Keratinocyte (primary cell): ENCODE results near the gene SGMS2.

ENCODE experiments used
- EZH2 ChIP-seq: IDR thresholded peaks from one replicate; pipeline ENCODE4 v1.6.1; 2012; ENCODE audit warnings: inconsistent platforms, mild to moderate bottlenecking, low read length, moderate library complexity
- TF ChIP-seq, protein P1 (sequence below), 3 experiments: IDR thresholded peaks in 1 of 3; conservative IDR thresholded peaks in 1 of 3; optimal IDR thresholded peaks in 1 of 3; 2 replicates in 2 of 3; 3 replicates in 1 of 3; pipeline versions ENCODE3 to v1.5.1; 2011; ENCODE audit warnings: low read length in 3 of 3, mild to moderate bottlenecking in 3 of 3, moderate library complexity in 2 of 3, control low read depth in 1 of 3, inconsistent platforms in 1 of 3; ENCODE audit not compliant: insufficient read depth in 2 of 3; ENCODE audit errors: extremely low read depth in 1 of 3

DNA sequence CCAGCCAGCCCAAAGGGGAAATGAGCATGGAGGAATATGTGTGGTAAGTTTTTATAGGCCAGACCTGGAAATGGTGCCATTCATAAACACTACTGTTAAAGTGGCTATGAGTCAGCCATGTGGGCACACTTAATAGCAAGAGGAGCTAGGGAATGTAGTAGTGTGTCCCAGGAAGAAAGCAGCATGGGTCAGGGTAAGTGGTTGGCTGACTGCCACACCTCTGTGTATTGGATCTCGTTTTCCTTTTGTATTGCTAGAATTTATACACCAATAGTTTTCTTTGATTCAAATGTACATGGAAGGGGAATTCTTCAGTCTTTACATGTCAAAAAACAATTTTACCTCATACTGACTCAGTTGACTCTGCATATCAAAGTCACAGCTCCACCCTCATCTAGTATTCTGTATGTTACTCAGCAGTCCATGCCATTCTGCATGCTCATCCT lies 22.9 kb upstream of the SGMS2 start:
- TF ChIP-seq EZH2 = no peak
- TF ChIP-seq, protein P1, sequence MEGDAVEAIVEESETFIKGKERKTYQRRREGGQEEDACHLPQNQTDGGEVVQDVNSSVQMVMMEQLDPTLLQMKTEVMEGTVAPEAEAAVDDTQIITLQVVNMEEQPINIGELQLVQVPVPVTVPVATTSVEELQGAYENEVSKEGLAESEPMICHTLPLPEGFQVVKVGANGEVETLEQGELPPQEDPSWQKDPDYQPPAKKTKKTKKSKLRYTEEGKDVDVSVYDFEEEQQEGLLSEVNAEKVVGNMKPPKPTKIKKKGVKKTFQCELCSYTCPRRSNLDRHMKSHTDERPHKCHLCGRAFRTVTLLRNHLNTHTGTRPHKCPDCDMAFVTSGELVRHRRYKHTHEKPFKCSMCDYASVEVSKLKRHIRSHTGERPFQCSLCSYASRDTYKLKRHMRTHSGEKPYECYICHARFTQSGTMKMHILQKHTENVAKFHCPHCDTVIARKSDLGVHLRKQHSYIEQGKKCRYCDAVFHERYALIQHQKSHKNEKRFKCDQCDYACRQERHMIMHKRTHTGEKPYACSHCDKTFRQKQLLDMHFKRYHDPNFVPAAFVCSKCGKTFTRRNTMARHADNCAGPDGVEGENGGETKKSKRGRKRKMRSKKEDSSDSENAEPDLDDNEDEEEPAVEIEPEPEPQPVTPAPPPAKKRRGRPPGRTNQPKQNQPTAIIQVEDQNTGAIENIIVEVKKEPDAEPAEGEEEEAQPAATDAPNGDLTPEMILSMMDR (optimal IDR thresholded peaks at IDR 0.05 in 1 of 3, IDR thresholded peaks at IDR 0.05 in 1 of 3, conservative IDR thresholded peaks at IDR 0.05 in 1 of 3; ENCODE audit: extremely low read depth in 1 of 3, insufficient read depth in 2 of 3, low read length in 3 of 3) = no peak
